Measurements from ENCODE around the gene TLR1.
"Not testable (repeated sequence)": the region's sequence is repeated elsewhere in the genome, so short reads cannot be mapped to it uniquely, and the experiment has no call there.

Gene TLR1

DNA sequence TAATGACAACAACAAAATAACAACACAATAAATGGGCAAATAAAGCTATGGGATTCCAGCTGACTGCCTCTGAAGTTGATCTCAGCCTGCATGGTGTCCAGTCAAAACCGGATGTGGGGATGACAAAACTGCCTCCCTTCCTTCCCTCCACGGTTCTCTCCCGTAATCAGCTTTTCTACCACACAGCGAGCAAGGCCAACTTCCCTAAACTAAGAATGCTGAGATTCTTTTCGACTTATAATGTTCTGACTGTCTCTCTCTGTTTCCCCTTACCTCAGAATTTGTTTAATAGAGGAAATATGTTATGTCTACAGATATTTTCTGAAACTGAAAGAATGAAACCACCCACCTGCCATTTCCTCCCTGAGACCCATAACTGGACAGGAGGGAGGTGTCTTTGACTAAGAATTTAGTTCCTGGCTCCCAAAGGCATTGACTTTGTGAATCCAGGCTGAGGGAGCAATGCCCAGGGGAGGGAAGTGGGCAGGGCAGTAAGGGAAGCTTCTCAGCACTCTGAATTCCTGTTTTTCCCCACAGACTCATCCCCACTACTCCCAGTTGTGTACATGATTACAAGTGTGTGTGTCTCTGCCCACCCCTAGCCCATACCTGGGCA lies 1.0 kb upstream of the TLR1 start:
- no peak for DNase-seq

DNA sequence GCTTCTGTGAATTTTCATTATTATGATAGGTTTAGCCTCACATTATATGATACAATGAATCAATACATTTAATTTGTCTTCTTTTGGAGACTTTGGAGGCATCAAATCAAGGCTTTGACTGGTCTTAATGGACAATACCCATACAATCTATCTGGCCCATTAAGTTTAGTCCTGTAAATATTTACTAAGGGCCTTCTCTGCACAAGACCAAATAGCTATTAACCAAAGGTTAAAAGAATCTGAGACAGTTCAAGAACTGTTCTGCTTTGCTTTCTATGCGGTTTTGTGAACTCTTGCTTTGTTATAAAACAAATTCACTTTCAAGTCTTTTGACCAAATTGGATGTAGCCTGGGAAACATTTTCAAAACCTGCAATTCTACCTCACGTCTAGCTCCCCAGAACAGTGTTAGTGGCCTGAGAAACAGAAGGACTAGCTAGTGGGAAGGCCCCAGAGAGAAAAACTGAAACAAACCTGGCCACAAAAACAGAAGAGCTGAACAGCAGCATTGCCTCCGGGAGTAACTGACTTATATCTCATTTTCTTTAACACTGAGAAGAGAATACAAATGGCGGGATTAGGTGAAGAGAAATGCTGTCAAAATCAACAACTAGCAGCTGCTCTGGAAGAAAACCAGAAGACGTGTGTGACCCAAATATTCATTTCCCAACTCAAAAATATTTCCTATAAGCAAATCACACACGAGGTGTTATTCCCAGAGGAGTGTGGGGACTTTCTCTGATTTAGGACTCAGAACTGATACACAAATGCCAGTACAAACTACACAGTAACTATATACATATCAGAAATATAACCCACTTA lies 548 bp downstream of the TLR1 start:
- DNase-seq: no peak

- DNase-seq: no peak
These were observed 1.8 kb downstream of the TLR1 start for GRCh38 chr4:38802561-38803355.

- no peak for DNase-seq
These were observed 3.6 kb downstream of the TLR1 start for GRCh38 chr4:38800961-38801450.

- DNase-seq: no peak
These were observed 4.2 kb downstream of the TLR1 start for GRCh38 chr4:38800366-38800765.

DNA sequence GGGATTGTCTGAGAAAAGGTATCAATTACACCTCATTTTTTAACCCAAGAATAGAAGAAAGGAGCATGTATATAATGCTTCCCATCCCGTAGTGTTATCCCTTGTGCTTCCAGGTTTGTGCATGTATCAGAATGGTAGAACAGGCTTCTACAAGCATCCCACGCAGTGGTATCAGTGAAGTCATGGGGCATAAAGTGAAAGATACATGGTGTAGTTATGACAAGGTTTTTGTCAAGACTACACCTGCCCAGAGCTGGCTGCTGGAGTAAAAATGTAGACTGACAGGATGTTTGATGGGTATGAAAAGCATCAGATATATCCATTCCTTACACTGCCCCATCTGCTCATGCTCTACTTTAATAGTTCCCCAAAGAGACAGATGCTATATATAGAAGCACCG lies 9.5 kb downstream of the TLR1 start:
- no peak for DNase-seq

DNA sequence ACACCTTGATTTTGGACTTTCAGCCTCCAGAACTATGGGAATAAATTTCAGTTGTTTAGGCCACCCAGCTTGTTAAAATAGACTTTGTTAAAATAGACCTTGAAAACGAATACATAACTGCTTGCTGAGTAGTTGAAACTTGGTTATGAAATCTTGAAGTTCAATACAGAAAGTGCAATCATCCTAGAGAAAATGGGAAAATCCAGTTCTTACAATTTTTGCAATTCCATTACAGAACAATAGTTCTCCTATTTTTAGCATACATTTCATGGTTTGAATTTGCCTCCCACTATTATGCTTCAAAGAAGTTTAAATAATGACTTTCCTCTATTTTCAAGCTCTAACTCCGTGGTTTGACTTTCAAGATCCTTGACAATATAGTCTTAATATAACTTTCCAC lies 10.5 kb downstream of the TLR1 start:
- DNase-seq: no peak

- DNase-seq: no peak
These were observed 13.6 kb downstream of the TLR1 start for GRCh38 chr4:38791010-38791409.

DNA sequence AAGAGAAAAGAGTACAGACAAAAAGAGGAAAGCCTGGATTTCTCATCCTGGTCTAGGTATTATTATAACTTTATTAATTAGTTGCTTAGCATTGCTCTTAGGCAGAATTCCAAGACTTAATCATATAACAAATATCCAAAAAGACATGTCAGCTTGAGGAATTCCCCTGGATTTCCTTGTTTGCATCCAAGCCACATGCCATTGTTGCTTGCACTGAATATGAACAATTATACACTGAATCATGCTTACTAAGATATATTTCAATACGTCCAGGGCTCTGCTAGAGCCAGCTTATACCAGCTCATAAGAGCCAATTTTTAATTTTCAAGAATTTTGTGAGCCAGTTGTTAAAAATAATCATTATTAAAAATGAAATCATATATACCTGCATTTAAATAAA lies 16.3 kb downstream of the TLR1 start:
- no peak for DNase-seq

- no peak for DNase-seq
These were observed 16.9 kb downstream of the TLR1 start for GRCh38 chr4:38787693-38788092.

GRCh38 chr4:38785901-38786402 lies 18.6 kb downstream of the TLR1 start:
- no peak for DNase-seq

GRCh38 chr4:38785041-38785790 lies 19.4 kb downstream of the TLR1 start:
- DNase-seq: no peak

- no peak for DNase-seq
These were observed 20.4 kb downstream of the TLR1 start for GRCh38 chr4:38784141-38784540.

DNA sequence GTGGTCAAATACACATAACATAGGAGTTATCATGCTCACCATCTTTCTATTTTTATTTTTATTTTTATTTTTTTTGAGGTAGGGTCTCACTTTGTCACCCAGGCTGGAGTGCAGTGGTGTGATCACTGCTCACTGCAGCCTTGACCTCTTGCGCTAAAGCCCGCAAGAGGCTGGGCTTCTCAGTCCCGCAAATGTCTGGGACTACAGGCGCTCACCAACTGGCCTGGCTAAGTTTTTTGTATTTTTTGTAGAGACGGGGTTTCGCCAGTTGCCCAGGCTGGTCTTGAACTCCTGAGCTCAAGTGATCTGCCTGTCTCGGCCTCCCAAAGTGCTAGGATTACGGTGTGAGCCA lies 21.5 kb downstream of the TLR1 start:
- no peak for DNase-seq

DNA sequence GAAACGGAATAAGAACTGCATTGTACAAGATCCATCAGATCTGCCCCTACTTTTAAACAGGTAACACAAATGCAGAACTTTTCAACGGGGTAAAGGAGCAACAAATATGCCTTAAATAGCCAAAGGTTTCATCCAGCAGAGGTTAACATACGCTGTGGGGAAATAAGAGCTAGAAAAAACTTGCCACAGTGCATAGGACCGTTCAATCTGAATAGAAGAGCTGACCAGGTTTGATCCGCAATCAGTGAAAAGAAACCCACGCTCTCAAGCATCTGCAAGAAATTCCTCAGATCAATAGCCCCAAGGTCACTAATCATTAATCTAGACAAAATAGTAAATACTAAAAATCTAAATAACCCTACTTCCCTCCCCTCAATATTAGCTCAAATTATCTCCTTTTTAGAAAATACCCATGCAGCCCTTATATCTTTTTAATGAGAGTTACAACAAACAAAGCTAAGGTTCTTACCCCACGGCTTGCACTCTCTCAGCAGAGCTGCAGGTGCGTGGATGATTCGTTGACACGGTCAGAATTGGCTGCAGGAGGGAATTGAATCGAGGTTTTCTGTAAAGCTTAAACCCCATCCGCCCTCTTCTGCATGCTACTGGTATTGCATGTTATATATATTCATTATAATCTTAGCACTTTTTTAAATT lies 22.0 kb downstream of the TLR1 start, which contains the start of gene TLR10:
Gene TLR10, minus strand, starts transcription at position 539 of the 657 bp plus-strand sequence. CDS start 7,400 bp downstream, outside the sequence.
- no peak for DNase-seq

DNA sequence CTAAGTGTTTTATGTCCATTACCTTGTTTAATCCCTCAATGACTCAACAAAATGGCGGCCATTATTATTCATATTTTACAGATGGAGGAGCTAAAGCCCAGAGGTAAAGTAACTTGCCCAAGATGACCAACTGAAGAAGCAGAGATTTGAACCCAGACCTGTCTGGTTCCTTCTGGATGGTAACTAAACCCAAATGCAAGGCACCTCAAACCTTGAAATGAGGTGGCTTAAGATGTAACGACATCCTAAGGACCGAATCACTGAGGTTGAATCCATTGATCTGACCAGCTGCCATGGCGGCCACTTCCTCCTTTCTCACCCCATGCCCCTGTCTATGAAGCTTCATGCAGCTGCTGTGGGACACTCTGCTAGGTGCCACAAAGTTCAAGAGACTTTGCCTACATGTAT lies 22.7 kb downstream of the TLR1 start:
- DNase-seq: no peak

DNA sequence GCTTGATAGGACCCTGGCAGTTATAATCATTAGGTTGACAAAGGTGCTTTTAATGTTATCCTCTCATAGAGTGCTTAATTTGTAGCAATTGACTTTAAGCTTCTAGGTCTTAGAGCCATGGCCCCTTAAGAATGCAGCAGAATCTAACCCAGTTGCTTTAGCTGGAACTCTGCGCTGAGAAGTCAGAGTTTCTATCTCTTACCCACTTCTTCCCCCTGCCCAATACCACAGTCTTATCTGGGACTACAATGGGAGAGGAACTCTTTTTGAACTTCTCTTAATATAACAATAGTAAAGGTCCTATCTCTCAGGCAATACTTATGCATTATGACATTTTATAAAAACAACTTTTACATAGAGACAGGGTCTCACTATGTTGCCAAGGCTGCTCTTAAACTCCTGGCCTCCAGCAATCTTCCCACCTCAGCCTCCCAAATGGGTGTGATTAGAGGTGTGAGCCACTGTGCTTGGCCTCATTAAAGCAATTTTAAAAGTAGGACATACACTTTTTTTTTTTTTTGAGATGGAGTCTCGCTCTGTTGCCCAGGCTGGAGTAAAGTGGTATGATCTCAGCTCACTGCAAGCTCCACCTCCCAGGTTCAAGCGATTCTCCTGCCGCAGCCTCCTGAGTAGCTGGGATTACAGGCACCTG lies 23.6 kb downstream of the TLR1 start:
- no peak for DNase-seq

DNA sequence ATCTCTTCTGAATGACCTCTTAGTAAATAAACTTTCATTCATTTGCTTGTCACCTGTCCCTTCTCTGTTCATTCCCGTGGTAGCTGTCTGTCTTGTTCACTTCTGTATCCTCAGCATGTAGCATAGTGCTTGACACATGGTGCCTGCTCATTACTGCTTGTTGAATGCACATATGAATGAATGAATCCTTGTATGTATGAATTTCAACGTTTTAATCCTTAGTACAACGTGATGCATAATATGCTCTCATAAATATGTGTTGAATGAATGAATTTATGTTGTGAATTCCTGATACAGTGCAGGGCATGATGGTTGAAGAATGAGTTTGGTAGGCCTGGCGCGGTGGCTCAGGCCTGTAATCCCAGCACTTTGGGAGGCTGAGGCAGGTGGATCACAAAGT lies 24.8 kb downstream of the TLR1 start:
- no peak for DNase-seq

- not testable (repeated sequence) for DNase-seq
These were observed 26.7 kb downstream of the TLR1 start for GRCh38 chr4:38777925-38778324.

DNA sequence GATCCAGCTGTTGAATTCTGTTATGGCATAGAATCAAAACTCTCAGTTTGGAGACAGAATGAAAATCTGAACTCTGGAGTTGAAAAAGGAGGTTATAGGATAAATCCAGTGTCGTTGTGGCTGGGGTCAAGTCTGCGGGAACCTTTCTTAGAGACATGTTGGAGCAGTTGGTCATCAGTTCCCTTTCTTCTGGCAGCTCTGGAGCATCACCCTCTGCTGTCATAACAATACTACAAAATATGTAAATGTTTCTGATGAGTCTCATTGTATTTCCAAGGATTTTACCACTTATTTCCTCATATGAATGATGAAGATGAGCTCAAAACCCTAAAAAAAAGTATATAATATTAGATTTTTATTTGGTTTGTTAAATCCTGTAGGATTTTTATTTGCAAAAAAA lies 29.3 kb downstream of the TLR1 start:
- DNase-seq: no peak

DNA sequence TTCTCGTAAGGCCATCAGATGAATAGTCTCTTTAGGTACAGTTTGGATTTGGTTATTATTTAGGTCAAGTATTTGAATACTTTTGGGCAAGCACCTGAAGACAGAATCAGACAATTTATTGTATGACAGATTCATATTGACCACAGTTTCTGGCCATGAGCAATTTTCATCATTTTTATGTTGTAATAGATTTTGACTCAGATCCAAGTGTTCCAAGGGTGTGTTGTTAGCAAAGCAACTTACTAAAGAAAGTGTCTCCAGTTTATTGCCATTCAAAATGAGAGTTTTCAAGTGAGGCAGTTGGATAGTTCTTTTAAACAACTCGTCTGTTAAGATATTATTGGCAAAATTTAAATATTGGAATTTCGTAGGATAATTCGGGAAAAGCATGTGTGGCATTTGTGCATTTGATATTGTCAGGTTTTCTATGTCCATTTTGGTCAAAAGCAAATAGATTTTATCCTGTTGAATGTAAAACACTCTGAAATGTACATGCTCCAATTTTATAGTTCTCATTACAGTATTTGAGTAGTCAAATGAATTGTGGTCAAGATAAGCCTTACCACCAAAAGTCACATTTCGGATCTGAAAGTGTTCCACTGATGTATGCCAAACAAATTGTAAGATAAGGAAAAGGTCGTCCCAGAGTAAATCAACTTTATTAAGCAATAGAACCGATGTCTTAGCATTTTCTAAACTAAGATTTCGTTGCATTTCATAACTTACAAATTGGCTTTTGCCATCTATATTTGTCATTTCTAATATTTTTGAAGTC lies 30.2 kb downstream of the TLR1 start:
- no peak for DNase-seq

Measured in right forelimb (tissue), 1 donor.